NCI-H748 treated with DMSO at 0.1 percent for 48 hours (cell line): ENCODE data around the gene FGD4.

Source experiments
- DNase-seq: peaks from one replicate; lab custom pipeline; 2025; lab: John Stamatoyannopoulos, UW

Gene FGD4

GRCh38 chr12:32407795-32408194 is 8.4 kb downstream of the FGD4 start:
- DNase-seq = no peak

- no peak for DNase-seq
Measured at GRCh38 chr12:32413412-32413811, 14.1 kb downstream of the FGD4 start.

GRCh38 chr12:32418221-32418620 is 18.9 kb downstream of the FGD4 start:
- DNase-seq = no peak

GRCh38 chr12:32418903-32419519 is 19.7 kb downstream of the FGD4 start:
- no peak for DNase-seq

- no peak for DNase-seq
Measured at GRCh38 chr12:32419520-32419960, 20.2 kb downstream of the FGD4 start.

- no peak for DNase-seq
Measured at GRCh38 chr12:32420356-32420755, 21.0 kb downstream of the FGD4 start.

GRCh38 chr12:32423559-32423958 is 24.2 kb downstream of the FGD4 start:
- DNase-seq = no peak

- DNase-seq = no peak
Measured at GRCh38 chr12:32431025-32431424, 31.7 kb downstream of the FGD4 start.

- DNase-seq = no peak
Measured at GRCh38 chr12:32435921-32436705, 36.8 kb downstream of the FGD4 start.

GRCh38 chr12:32437095-32437515 is 37.7 kb downstream of the FGD4 start:
- DNase-seq = no peak

GRCh38 chr12:32440120-32440865 is 40.9 kb downstream of the FGD4 start:
- no peak for DNase-seq

- no peak for DNase-seq
Measured at GRCh38 chr12:32443491-32443890, 44.1 kb downstream of the FGD4 start.

- DNase-seq = no peak
Measured at GRCh38 chr12:32444895-32445294, 45.5 kb downstream of the FGD4 start.

GRCh38 chr12:32445356-32445755 is 46.0 kb downstream of the FGD4 start:
- DNase-seq = no peak

GRCh38 chr12:32446316-32447119 is 47.2 kb downstream of the FGD4 start:
- DNase-seq = no peak

- DNase-seq = no peak
Measured at GRCh38 chr12:32448586-32448985, 49.2 kb downstream of the FGD4 start.

- DNase-seq = no peak
Measured at GRCh38 chr12:32450363-32450762, 51.0 kb downstream of the FGD4 start.

GRCh38 chr12:32450768-32451167 is 51.4 kb downstream of the FGD4 start:
- DNase-seq = no peak

GRCh38 chr12:32451816-32452215 is 52.5 kb downstream of the FGD4 start:
- DNase-seq = no peak

- no peak for DNase-seq
Measured at GRCh38 chr12:32454075-32454474, 54.7 kb downstream of the FGD4 start.

- no peak for DNase-seq
Measured at GRCh38 chr12:32454866-32455265, 55.5 kb downstream of the FGD4 start.

- DNase-seq = no peak
Measured at GRCh38 chr12:32455607-32456071, 56.3 kb downstream of the FGD4 start.
